ENCODE data around the gene MFNG.
A peak's percentile ranks its signal among the peaks of the same experiment; 100 is the strongest.

MFNG gene

DNA sequence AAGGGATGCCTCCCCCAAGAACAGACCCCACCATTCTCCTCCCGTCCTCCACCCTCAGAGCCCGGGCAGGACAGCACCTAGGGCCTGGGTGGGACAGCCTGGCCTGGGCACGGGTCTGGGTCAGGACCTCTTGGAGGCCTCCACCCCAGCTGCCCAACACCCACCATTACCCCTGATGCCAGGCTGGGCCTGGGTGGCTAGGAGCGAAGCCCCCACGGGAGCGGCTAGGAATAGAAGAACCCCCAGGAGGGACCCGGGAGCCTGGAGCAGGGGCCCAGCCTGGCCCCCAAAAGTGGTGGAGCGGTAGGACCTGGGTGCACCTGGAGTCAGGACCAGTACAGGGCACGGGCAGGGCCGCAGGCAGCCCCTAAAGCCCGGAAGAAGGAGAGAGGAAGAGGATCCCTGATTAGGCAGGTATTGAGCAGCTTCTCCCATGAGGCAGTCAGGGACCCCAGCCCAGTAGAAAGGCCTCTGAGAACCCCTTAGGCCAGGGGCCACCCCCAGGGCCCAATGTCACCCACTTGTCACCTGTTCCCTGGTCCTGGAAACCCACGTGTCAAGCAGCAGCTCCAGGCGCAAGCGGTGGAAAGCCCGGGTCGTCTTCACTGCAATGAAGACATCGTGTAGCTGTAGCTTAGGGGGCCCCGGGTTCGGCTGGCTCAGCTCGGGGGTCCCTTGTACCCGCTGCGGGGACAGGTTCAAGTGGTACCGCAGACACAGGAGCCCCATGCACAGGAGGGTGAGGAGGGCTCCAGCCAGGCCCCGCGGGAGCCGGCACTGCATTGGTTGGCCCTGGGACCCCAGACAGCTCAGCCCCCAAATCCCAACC is 575 bp downstream of the MFNG start:
- H3K4me1 ChIP-seq, result no peaks in the 10 kb centered on the region
- no peaks in the 10 kb centered on the region for H3K9me3 ChIP-seq (ENCODE audit: control insufficient read depth, low read length)
- peak overlapping the region; percentile 39 for H3K27ac ChIP-seq
- no peaks in the 10 kb centered on the region for H3K36me3 ChIP-seq (ENCODE audit: control insufficient read depth, insufficient read depth, low read length)
- H3K4me3 ChIP-seq (ENCODE audit: low read depth, low read length), result peak overlapping the region; percentile 22
- no peak overlapping the region for H2AFZ ChIP-seq
- TF ChIP-seq, protein P1, sequence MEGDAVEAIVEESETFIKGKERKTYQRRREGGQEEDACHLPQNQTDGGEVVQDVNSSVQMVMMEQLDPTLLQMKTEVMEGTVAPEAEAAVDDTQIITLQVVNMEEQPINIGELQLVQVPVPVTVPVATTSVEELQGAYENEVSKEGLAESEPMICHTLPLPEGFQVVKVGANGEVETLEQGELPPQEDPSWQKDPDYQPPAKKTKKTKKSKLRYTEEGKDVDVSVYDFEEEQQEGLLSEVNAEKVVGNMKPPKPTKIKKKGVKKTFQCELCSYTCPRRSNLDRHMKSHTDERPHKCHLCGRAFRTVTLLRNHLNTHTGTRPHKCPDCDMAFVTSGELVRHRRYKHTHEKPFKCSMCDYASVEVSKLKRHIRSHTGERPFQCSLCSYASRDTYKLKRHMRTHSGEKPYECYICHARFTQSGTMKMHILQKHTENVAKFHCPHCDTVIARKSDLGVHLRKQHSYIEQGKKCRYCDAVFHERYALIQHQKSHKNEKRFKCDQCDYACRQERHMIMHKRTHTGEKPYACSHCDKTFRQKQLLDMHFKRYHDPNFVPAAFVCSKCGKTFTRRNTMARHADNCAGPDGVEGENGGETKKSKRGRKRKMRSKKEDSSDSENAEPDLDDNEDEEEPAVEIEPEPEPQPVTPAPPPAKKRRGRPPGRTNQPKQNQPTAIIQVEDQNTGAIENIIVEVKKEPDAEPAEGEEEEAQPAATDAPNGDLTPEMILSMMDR (IDR thresholded peaks at IDR 0.05), result no peak
- H3K27me3 ChIP-seq (ENCODE audit: control insufficient read depth, insufficient read depth, low read length), result no peaks in the 10 kb centered on the region
- no peak overlapping the region for H3K9ac ChIP-seq
- H3K79me2 ChIP-seq, result no peaks in the 10 kb centered on the region
- H3K4me2 ChIP-seq (ENCODE audit: low read length), result peak overlapping the region; percentile 53

DNA sequence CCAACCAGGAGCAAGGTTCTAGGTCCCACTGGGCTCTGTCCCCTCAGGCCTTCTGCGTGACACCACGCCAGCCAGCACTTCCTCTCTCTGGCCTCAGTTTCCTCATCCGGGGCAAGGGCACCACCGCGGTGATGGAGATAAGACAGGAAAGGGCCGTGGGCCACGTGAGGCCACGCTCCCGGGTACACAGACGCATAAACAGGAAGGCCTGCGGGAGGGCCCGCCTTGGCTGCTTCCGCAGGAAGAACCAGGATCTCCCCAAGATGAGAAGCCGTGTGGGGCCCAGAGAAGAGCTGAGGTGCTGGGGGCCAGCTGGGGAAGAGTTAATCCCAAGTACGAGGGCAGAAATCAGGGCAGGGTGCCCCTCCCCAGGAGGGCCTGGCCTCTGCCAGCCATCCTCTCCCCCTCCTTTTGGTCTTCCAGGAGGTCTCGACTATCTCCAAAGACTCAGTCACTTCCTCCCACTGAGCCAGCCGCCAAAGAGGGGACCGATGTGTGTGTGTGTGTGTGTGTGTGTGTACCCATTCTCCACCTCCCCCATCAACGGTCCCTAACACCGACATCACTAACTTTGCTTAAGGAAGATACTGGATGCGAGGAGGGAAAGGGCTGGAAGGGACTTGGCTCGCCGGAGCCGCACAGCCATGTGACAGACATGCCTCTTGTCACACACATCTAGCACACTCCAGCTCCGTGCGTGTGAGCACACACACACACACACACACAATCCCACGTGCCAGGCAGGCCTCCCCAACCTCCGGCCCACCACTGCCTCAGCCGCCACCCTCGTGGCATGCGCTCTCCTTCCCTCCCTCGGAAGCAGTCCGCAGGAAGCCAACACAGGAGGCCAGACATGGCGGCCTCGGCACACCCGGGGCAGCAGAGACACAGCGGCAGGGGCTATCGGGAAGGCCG is 1.4 kb downstream of the MFNG start:
- no peaks in the 10 kb centered on the region for H3K4me1 ChIP-seq

DNA sequence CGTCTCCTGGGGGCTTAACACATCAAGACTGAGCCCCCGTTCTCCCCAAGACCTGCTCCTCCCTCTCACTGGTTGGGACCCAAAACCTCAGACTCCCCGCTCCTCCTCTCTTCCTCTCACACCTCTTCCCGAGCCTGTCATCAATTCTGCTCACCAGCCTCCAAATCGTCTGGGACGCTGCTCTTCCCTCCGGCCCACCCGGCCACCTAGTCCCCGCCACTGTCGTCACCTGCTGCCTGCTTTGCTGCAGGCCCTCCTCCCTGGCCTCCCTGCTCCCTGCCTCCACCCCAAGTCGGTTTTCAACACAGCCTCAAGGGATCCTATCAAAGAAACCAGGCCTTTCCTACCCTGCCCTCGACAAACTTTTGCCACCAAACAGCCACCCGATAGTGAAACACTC is 3.1 kb downstream of the MFNG start:
- Histone ChIP-seq H3K9me3 (ENCODE audit: control insufficient read depth, low read length) (no peaks in the 10 kb centered on the region), H3K4me3 (ENCODE audit: low read depth, low read length) (no peak overlapping the region), H3K79me2 (no peaks in the 10 kb centered on the region), H3K36me3 (ENCODE audit: control insufficient read depth, insufficient read depth, low read length) (no peaks in the 10 kb centered on the region), H3K9ac (no peak overlapping the region), H2AFZ (no peak overlapping the region), H3K27ac (no peak overlapping the region), H3K27me3 (ENCODE audit: control insufficient read depth, insufficient read depth, low read length) (no peaks in the 10 kb centered on the region), H3K4me1 (no peaks in the 10 kb centered on the region), H3K4me2 (ENCODE audit: low read length) (no peak overlapping the region)
- TF ChIP-seq, protein P1 (IDR thresholded peaks at IDR 0.05), result no peak

More for the DNA sequence above, 1.4 kb downstream of the MFNG start:
- H2AFZ ChIP-seq, result no peak overlapping the region
- no peak overlapping the region for H3K9ac ChIP-seq
- peak overlapping the region; percentile 0 for H3K4me3 ChIP-seq (ENCODE audit: low read depth, low read length)
- H3K79me2 ChIP-seq, result no peaks in the 10 kb centered on the region
- TF ChIP-seq, protein P1 (IDR thresholded peaks at IDR 0.05), result no peak
- H3K27me3 ChIP-seq (ENCODE audit: control insufficient read depth, insufficient read depth, low read length), result no peaks in the 10 kb centered on the region
- H3K4me2 ChIP-seq (ENCODE audit: low read length), result no peak overlapping the region
- peak overlapping the region; percentile 39 for H3K27ac ChIP-seq
- no peaks in the 10 kb centered on the region for H3K36me3 ChIP-seq (ENCODE audit: control insufficient read depth, insufficient read depth, low read length)
- H3K9me3 ChIP-seq (ENCODE audit: control insufficient read depth, low read length), result no peaks in the 10 kb centered on the region

DNA sequence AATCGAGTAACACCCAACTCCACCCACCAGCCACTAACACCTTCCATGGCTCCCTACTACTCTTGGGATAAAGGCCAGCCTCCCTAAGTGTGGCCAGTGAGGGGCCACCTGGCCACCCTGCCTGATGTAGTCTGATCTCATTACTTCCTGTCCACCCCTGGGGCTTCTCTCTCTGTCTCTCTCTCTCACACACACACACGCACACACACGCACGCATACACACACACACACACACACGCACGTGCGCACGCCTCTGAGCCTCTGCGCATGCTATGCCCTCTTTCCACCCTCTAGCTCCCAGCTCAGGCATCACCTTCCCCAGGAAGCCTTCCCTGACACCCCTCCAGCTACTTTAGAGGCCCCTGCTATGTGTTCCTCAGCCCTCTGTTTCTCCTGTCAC is 3.9 kb downstream of the MFNG start:
- no peak overlapping the region for H3K27ac ChIP-seq
- no peak overlapping the region for H3K4me2 ChIP-seq (ENCODE audit: low read length)
- no peak overlapping the region for H3K9ac ChIP-seq
- no peak overlapping the region for H2AFZ ChIP-seq
- H3K9me3 ChIP-seq (ENCODE audit: control insufficient read depth, low read length), result no peaks in the 10 kb centered on the region
- TF ChIP-seq, protein P1 (IDR thresholded peaks at IDR 0.05), result no peak
- H3K79me2 ChIP-seq, result no peaks in the 10 kb centered on the region
- no peaks in the 10 kb centered on the region for H3K36me3 ChIP-seq (ENCODE audit: control insufficient read depth, insufficient read depth, low read length)
- H3K27me3 ChIP-seq (ENCODE audit: control insufficient read depth, insufficient read depth, low read length), result no peaks in the 10 kb centered on the region
- H3K4me1 ChIP-seq, result no peaks in the 10 kb centered on the region
- no peak overlapping the region for H3K4me3 ChIP-seq (ENCODE audit: low read depth, low read length)

Data from parathyroid adenoma (tissue), 2 donors.